ENCODE data around the gene NBL1.
A peak's percentile ranks its signal among the peaks of the same experiment; 100 is the strongest.

Gene NBL1

GRCh38 chr1:19703280-19703679, 59.2 kb downstream of the NBL1 start:
- DNase-seq (ENCODE audit: low spot score) = no peak

- DNase-seq (ENCODE audit: low spot score) = peak; percentile 53
Observed at GRCh38 chr1:19704247-19705113, 60.4 kb downstream of the NBL1 start.

GRCh38 chr1:19705464-19705863, 61.4 kb downstream of the NBL1 start:
- no peak for DNase-seq (ENCODE audit: low spot score)

DNA sequence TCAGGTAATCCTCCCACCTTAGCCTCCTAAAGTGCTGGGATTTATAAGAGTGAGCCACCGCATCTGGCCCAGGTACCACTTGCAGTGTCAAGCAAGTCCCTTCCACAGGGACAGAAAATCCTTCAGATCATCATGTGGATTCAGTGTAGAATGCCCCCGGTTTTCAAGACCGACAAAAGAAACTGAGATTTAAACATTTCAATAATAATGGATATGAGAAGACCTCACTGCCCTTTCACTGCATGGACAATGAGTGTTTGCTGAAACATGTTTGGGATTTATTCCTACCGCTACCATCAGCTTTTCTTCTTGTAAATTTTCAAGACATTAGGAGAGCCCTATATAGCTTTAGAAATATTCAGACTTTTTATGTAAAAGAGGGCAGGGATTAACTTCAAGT, 62.0 kb downstream of the NBL1 start:
- DNase-seq (ENCODE audit: low spot score) = no peak

Measured in SW480 (cell line).